ENCODE data around the gene GPR89A.
"Not testable (repeated sequence)": the region's sequence is repeated elsewhere in the genome, so short reads cannot be mapped to it uniquely, and the experiment has no call there.

DNA sequence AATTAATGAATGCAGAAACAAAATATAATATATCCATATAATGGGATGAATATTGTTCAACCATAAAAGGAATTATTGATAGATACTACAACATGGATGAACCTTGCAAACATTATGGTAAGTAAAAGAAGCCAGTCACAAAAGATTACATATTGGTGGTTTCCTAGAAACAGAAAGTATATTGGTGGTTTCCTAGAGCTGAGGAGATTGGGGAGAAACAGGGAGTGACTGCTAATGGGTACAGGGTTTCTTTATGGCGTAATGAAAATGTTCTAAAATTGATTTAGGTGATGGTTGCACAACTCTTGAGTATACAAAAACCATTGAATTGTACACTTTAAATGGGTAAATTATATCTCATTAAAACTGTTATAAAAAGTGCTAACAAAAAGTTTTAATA is 14.4 kb downstream of the GPR89A start:
- TF ChIP-seq, protein P1, sequence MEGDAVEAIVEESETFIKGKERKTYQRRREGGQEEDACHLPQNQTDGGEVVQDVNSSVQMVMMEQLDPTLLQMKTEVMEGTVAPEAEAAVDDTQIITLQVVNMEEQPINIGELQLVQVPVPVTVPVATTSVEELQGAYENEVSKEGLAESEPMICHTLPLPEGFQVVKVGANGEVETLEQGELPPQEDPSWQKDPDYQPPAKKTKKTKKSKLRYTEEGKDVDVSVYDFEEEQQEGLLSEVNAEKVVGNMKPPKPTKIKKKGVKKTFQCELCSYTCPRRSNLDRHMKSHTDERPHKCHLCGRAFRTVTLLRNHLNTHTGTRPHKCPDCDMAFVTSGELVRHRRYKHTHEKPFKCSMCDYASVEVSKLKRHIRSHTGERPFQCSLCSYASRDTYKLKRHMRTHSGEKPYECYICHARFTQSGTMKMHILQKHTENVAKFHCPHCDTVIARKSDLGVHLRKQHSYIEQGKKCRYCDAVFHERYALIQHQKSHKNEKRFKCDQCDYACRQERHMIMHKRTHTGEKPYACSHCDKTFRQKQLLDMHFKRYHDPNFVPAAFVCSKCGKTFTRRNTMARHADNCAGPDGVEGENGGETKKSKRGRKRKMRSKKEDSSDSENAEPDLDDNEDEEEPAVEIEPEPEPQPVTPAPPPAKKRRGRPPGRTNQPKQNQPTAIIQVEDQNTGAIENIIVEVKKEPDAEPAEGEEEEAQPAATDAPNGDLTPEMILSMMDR (IDR thresholded peaks at IDR 0.05; ENCODE audit: borderline replicate concordance, extremely low read depth, low read length, poor library complexity, severe bottlenecking), result not testable (repeated sequence)
- TF ChIP-seq EZH2 (IDR thresholded peaks at IDR 0.05; ENCODE audit: borderline replicate concordance, low read depth, low read length, severe bottlenecking), result not testable (repeated sequence)

All from DND-41 (cell line).